Chondrocyte (in vitro differentiated cells): ENCODE results near the gene GNB5. TPM values are rescaled to one million over a fixed set of nuclear protein-coding genes. Genes with fewer than 3 reads are reported as not detected.
A peak's percentile ranks its signal among the peaks of the same experiment; 100 is the strongest.

Experiments
- DNase-seq: peaks from one replicate; pipeline ENCODE4 v3.0.0; 2021; ENCODE audit warnings: mixed read lengths, low spot score
- H3K27ac Mint-ChIP-seq: one replicate; pipeline ENCODE4 v1.8.0; 2021; ENCODE audit warnings: mild to moderate bottlenecking, moderate library complexity, mixed read lengths; ENCODE audit not compliant: unreplicated experiment
- H3K27me3 Mint-ChIP-seq: 2 replicates; pipeline ENCODE4 v1.8.0; 2021; ENCODE audit warnings: low read depth, mixed read lengths
- H3K36me3 Mint-ChIP-seq: 2 replicates; pipeline ENCODE4 v1.8.0; 2021; ENCODE audit warnings: low read depth, mixed read lengths
- H3K4me1 Mint-ChIP-seq: 2 replicates; pipeline ENCODE4 v1.8.0; 2021; ENCODE audit warnings: low read depth, mild to moderate bottlenecking, mixed read lengths
- H3K4me3 Mint-ChIP-seq: one replicate; pipeline ENCODE4 v1.8.0; 2021; ENCODE audit warnings: mild to moderate bottlenecking, moderate library complexity, mixed read lengths; ENCODE audit not compliant: unreplicated experiment
- H3K9me3 Mint-ChIP-seq: 2 replicates; pipeline ENCODE4 v1.8.0; 2021; ENCODE audit warnings: low read depth, mixed read lengths
- CTCF ChIP-seq: fragments of 200-600 bp; sonication (generic); IDR thresholded peaks from 2 replicates; pipeline ENCODE4 v1.5.0; 2021; ENCODE audit warnings: antibody characterized with exemption, mild to moderate bottlenecking, moderate library complexity
- total RNA-seq: library from RNA; stranded (reverse); gene quantifications from 3 replicates; pipeline ENCODE4 v1.2.1, GENCODE V29; 2021

Gene GNB5
- total RNA-seq, 1 donor from 2014 or later = 25.7 TPM

- peaks cover 23% of the 10 kb centered on the region for H3K4me1 Mint-ChIP-seq
- H3K27me3 Mint-ChIP-seq = no peaks in the 10 kb centered on the region
- H3K9me3 Mint-ChIP-seq = no peaks in the 10 kb centered on the region
- H3K36me3 Mint-ChIP-seq = peaks cover 17% of the 10 kb centered on the region
- no peak overlapping the region for H3K27ac Mint-ChIP-seq
- DNase-seq = no peak
- TF ChIP-seq CTCF = no peak
- H3K4me3 Mint-ChIP-seq = no peak overlapping the region
Observed at GRCh38 chr15:52134502-52135144, 56.6 kb downstream of the GNB5 start.

DNA sequence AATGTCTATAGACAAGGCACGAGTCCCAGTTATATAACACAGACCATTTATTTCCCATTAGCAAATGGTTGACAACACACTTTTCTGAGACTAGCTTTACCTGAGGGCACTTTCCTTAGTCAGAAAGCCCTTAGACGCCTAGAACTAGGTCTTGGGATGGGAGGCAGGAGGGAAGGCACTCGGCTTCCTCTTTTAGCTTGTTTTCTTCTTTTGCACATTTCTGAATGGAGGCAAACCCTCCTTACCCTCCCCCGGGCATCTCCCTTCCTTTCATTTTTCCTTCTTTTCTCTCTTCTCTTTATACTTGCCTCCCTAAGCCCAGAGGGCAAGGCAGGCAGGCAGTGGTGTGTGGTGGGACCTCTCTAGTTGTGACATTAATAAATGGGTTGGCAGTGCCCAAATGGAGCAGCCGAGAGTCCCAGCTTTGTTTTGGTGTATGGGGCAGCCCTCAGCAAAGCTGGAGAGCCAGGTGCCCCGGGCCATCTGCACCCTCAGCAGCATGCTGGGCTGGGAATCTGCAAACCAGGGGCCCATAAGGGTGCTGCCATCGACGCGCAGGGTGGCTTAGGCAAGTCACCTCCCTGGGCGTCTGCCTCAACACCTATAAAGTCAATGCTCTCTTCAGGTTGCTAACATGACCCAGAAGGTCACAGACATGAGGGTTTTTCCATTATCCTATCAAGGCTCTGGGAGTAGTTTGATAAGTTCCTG lies 57.5 kb downstream of the GNB5 start:
- no peak overlapping the region for H3K4me3 Mint-ChIP-seq
- no peak for TF ChIP-seq CTCF
- DNase-seq = no peak
- H3K27ac Mint-ChIP-seq = no peak overlapping the region
- no peaks in the 10 kb centered on the region for H3K9me3 Mint-ChIP-seq
- H3K36me3 Mint-ChIP-seq = peaks cover 17% of the 10 kb centered on the region
- no peaks in the 10 kb centered on the region for H3K27me3 Mint-ChIP-seq
- H3K4me1 Mint-ChIP-seq = peaks cover 14% of the 10 kb centered on the region

GRCh38 chr15:52132066-52132465 lies 59.1 kb downstream of the GNB5 start:
- Mint-ChIP-seq H3K4me3 (no peak overlapping the region), H3K4me1 (peaks cover 12% of the 10 kb centered on the region), H3K9me3 (no peaks in the 10 kb centered on the region), H3K27me3 (no peaks in the 10 kb centered on the region), H3K27ac (no peak overlapping the region), H3K36me3 (peaks cover 21% of the 10 kb centered on the region)
- no peak for TF ChIP-seq CTCF
- DNase-seq = no peak

DNA sequence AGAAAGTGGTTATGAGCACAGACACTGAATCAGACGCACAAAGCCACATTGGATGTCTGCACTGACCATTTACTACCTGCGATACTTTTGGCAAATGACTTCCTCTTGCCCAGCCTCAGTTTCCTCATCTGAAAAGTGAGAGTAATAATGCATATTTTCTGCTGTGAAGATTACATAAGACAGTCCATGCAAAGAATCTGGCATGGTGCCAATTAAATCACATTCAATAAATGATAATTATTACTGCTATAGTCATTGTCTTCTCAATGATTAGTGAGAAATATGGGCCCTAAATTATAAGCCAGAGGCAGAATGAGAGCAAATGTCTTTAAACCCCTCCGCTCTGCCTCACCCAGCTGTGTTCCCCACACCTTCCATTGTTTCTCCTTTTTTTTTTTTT lies 62.6 kb downstream of the GNB5 start:
- no peak overlapping the region for H3K27ac Mint-ChIP-seq
- H3K27me3 Mint-ChIP-seq = no peaks in the 10 kb centered on the region
- no peak for TF ChIP-seq CTCF
- H3K4me1 Mint-ChIP-seq = peaks cover 3% of the 10 kb centered on the region
- no peak overlapping the region for H3K4me3 Mint-ChIP-seq
- no peak for DNase-seq
- H3K9me3 Mint-ChIP-seq = no peaks in the 10 kb centered on the region
- H3K36me3 Mint-ChIP-seq = peaks cover 19% of the 10 kb centered on the region

DNA sequence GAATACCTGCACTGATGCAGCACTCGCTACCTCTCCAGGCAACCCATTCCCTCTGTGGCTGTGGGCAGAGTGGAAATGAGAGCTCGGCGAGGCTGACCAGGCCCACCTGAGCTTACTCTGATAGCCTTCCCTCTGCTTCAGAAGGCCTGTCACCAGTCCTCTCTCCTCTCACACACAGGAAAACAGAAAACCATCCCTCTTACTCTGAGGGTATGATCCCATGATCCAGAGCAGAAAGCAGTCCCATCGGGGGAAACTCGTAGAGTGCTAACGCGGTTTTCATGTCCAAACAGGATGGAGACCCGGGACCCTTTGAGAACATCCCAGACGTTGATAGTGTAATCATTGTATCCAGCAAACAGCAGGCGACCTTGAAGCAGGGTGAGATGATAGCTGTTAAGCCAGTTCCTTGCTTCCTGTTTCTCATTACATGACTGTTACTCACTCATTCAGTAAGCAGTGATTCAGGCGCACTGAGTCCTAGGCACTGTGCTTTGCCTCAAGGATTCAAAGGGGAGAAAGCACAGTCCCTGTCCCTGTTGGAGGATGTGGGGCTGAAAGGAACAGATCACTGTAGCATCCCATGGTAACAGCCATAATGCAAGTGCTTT lies 66.8 kb downstream of the GNB5 start:
- no peaks in the 10 kb centered on the region for H3K27me3 Mint-ChIP-seq
- TF ChIP-seq CTCF = no peak
- no peak overlapping the region for H3K4me3 Mint-ChIP-seq
- DNase-seq = no peak
- H3K9me3 Mint-ChIP-seq = no peaks in the 10 kb centered on the region
- H3K4me1 Mint-ChIP-seq = peaks cover 3% of the 10 kb centered on the region
- H3K27ac Mint-ChIP-seq = peak overlapping the region; percentile 25
- H3K36me3 Mint-ChIP-seq = peaks cover 7% of the 10 kb centered on the region
